ENCODE measurements around the gene EMC10. TPM values are rescaled to one million over a fixed set of nuclear protein-coding genes. Genes with fewer than 3 reads are reported as not detected.

Gene EMC10
- total and polyA plus RNA-seq, 2 of the 4 experiments (the other 2 are of a cell fraction) = 11.3 to 90.9 TPM

GRCh38 chr19:50466706-50467039 lies 9.6 kb upstream of the EMC10 start:
- Histone ChIP-seq H3K56ac (ENCODE audit: extremely low read depth, insufficient read depth, low read length) (no peak overlapping the region), H2AK5ac (ENCODE audit: low read depth, low read length) (no peak overlapping the region), H2BK120ac (ENCODE audit: low read depth, low read length) (no peak overlapping the region), H3K18ac (ENCODE audit: low read depth, low read length) (no peak overlapping the region), H3K9ac (ENCODE audit: low read depth, low read length) (no peak overlapping the region), H2BK20ac (ENCODE audit: low read depth, low read length) (no peak overlapping the region), H4K91ac (ENCODE audit: insufficient read depth, low read depth, low read length) (no peak overlapping the region), H4K5ac (ENCODE audit: low read depth, low read length) (no peak overlapping the region), H4K20me1 (ENCODE audit: insufficient read depth, low read length) (no peaks in the 10 kb centered on the region), H2AFZ (replicated peaks; ENCODE audit: low read length, poor library complexity) (no peak overlapping the region), H3K4ac (ENCODE audit: low read depth, low read length) (no peak overlapping the region), H3K23ac (ENCODE audit: low read depth, low read length) (no peak overlapping the region), H3K27ac (ENCODE audit: insufficient read depth, low read length) (no peak overlapping the region), H3K79me1 (ENCODE audit: low read depth in 1 of 2, low read length in 2 of 2) (no peaks in the 10 kb centered on the region), H3K4me2 (ENCODE audit: low read depth, low read length) (no peak overlapping the region), H3K14ac (replicated peaks; ENCODE audit: low read depth, low read length) (no peak overlapping the region), H4K8ac (ENCODE audit: low read depth in 2 of 2, low read length in 2 of 2) (no peak overlapping the region), H2BK5ac (ENCODE audit: low read depth, low read length, poor library complexity, severe bottlenecking) (no peak overlapping the region), H3K4me1 (ENCODE audit: control insufficient read depth, insufficient read depth, low read length) (no peaks in the 10 kb centered on the region), H3K9me3 (ENCODE audit: control insufficient read depth, insufficient read depth, low read length) (no peaks in the 10 kb centered on the region), H2BK15ac (ENCODE audit: low read depth, low read length) (no peak overlapping the region), H3K27me3 (ENCODE audit: control insufficient read depth, insufficient read depth, low read length) (peaks cover 2% of the 10 kb centered on the region; the same call in 1 of the 2 replicates), H2AK9ac (replicated peaks; ENCODE audit: low read depth, low read length, poor library complexity) (no peak overlapping the region), H3K36me3 (ENCODE audit: control insufficient read depth, insufficient read depth, low read length) (no peaks in the 10 kb centered on the region), H3K9me1 (ENCODE audit: insufficient read depth, low read length) (no peaks in the 10 kb centered on the region), H3K4me3 (ENCODE audit: insufficient read depth, low read depth, low read length) (no peak overlapping the region)
- in situ Hi-C loops (cut with MboI; ENCODE audit: low sequenced_read_pairs) = no loop called here
- no TSS peak for BruUV-seq (replicated peaks)
- dilution Hi-C loops (cut with HindIII; ENCODE audit: low sequenced_read_pairs, unreplicated experiment) = no loop called here
- intact Hi-C loops (cut with micrococcal nuclease) = no loop called here
- DNase-seq (no peak), ATAC-seq (ENCODE audit: low read depth) (no peak)
- POLR2A ChIA-PET (ENCODE audit: unreplicated experiment) = no interaction called here
- CTCF ChIA-PET = no interaction called here
- no peak for TF ChIP-seq MAZ (IDR thresholded peaks at IDR 0.05; ENCODE audit: borderline replicate concordance, low read depth, low read length)
- TF ChIP-seq SMC3 (IDR thresholded peaks at IDR 0.05; ENCODE audit: low read depth, low read length) = no peak
- TF ChIP-seq RFX5 (IDR thresholded peaks at IDR 0.05; ENCODE audit: low read depth, low read length) = no peak
- no peak for TF ChIP-seq NFE2L2 (IDR thresholded peaks at IDR 0.05; ENCODE audit: low read depth, low read length)
- no peak for TF ChIP-seq POLR2A (IDR thresholded peaks at IDR 0.05; ENCODE audit: low read depth, low read length)
- no CpG with 5 or more reads among the region's 11 CpGs for WGBS, 2 experiments (ENCODE audit: extremely low coverage in 2 of 2, insufficient read length in 1 of 2)

Data from IMR-90 (cell line).